ENCODE data around the gene ARMC3. TPM values are rescaled to one million over a fixed set of nuclear protein-coding genes. Genes with fewer than 3 reads are reported as not detected.

ARMC3 gene
- total RNA-seq, 1 donor from 2014 or later = 0.23 TPM

DNA sequence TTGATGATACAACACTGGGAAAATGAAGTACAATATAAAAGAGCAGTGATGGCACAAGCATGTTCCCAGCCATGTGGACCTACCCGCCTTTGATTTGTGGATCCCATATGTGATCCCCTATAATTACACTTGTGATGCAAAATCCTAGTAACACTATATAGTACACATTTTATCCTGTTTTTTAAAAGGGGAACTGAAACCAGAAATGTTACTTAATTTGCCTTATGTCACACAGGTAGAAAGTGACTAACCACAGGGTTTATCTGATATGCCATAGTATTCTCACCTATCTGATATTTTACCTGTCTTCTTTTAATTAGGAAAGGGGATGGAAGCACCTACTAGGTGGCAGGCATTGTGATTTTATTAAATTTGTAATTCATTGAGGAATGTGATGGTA, 35.0 kb downstream of the ARMC3 start:
- no peak for TF ChIP-seq EZH2 (IDR thresholded peaks at IDR 0.05; ENCODE audit: insufficient read depth, low read length)
- TF ChIP-seq, protein P1, sequence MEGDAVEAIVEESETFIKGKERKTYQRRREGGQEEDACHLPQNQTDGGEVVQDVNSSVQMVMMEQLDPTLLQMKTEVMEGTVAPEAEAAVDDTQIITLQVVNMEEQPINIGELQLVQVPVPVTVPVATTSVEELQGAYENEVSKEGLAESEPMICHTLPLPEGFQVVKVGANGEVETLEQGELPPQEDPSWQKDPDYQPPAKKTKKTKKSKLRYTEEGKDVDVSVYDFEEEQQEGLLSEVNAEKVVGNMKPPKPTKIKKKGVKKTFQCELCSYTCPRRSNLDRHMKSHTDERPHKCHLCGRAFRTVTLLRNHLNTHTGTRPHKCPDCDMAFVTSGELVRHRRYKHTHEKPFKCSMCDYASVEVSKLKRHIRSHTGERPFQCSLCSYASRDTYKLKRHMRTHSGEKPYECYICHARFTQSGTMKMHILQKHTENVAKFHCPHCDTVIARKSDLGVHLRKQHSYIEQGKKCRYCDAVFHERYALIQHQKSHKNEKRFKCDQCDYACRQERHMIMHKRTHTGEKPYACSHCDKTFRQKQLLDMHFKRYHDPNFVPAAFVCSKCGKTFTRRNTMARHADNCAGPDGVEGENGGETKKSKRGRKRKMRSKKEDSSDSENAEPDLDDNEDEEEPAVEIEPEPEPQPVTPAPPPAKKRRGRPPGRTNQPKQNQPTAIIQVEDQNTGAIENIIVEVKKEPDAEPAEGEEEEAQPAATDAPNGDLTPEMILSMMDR (IDR thresholded peaks at IDR 0.05; ENCODE audit: insufficient read depth, low read depth, low read length) = no peak
- Histone ChIP-seq H3K9me3 (ENCODE audit: insufficient read depth, low read depth, low read length) (no peaks in the 10 kb centered on the region), H3K27ac (ENCODE audit: low read depth, low read length) (no peak overlapping the region), H2AFZ (ENCODE audit: low read depth, low read length) (no peak overlapping the region), H3K79me2 (ENCODE audit: insufficient read depth, low read length) (no peaks in the 10 kb centered on the region), H3K27me3 (ENCODE audit: insufficient read depth, low read length) (no peaks in the 10 kb centered on the region), H3K36me3 (ENCODE audit: insufficient read depth, low read length) (no peaks in the 10 kb centered on the region), H3K9ac (ENCODE audit: low read length) (no peak overlapping the region), H4K20me1 (ENCODE audit: insufficient read depth, low read length) (no peaks in the 10 kb centered on the region), H3K4me2 (ENCODE audit: low read length) (no peak overlapping the region), H3K4me1 (ENCODE audit: insufficient read depth, low read length) (no peaks in the 10 kb centered on the region), H3K4me3 (ENCODE audit: insufficient read depth, low read depth, low read length) (no peak overlapping the region)
- DNase-seq (ENCODE audit: low read depth) (no peak), FAIRE-seq (no peak)
- Mint-ChIP-seq H3K27ac (ENCODE audit: unreplicated experiment) (no peak overlapping the region), H3K4me1 (ENCODE audit: low read depth, unreplicated experiment) (no peaks in the 10 kb centered on the region), H3K36me3 (ENCODE audit: low read depth, unreplicated experiment) (no peaks in the 10 kb centered on the region), H3K27me3 (ENCODE audit: low read depth, unreplicated experiment) (no peaks in the 10 kb centered on the region), H3K4me3 (ENCODE audit: unreplicated experiment) (no peak overlapping the region), H3K9me3 (ENCODE audit: unreplicated experiment) (no peaks in the 10 kb centered on the region)

DNA sequence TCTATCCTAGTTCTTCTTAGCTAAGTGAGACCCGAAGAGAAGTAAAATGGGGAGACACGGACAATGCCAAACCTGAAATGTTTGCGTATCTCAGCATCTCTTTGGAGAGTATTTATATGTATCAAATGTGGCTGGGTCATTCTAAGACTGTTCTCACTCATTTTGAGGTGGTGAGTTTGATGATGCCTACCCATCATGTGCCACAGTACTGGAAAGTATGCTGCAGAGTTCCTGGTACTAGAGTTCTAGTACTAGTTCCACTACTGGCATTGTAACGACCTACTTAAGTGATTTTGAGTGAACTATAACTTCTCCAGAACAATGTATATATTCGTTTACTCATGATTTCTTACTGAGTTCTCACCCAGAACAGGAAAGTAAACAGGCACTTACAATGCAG, 41.9 kb downstream of the ARMC3 start:
- Mint-ChIP-seq H3K27ac (ENCODE audit: unreplicated experiment) (no peak overlapping the region), H3K36me3 (ENCODE audit: low read depth, unreplicated experiment) (no peaks in the 10 kb centered on the region), H3K4me1 (ENCODE audit: low read depth, unreplicated experiment) (no peaks in the 10 kb centered on the region), H3K9me3 (ENCODE audit: unreplicated experiment) (no peaks in the 10 kb centered on the region), H3K27me3 (ENCODE audit: low read depth, unreplicated experiment) (peaks cover 6% of the 10 kb centered on the region), H3K4me3 (ENCODE audit: unreplicated experiment) (no peak overlapping the region)
- H3K27ac ChIP-seq (ENCODE audit: low read depth, low read length) = no peak overlapping the region
- no peaks in the 10 kb centered on the region for H3K79me2 ChIP-seq (ENCODE audit: insufficient read depth, low read length)
- no peaks in the 10 kb centered on the region for H3K4me1 ChIP-seq (ENCODE audit: insufficient read depth, low read length)
- no peak for TF ChIP-seq EZH2 (IDR thresholded peaks at IDR 0.05; ENCODE audit: insufficient read depth, low read length)
- TF ChIP-seq, protein P1 (IDR thresholded peaks at IDR 0.05; ENCODE audit: insufficient read depth, low read depth, low read length) = no peak
- no peaks in the 10 kb centered on the region for H3K36me3 ChIP-seq (ENCODE audit: insufficient read depth, low read length)
- H3K9ac ChIP-seq (ENCODE audit: low read length) = no peak overlapping the region
- DNase-seq (ENCODE audit: low read depth) (no peak), FAIRE-seq (no peak)
- H3K4me3 ChIP-seq (ENCODE audit: insufficient read depth, low read depth, low read length) = no peak overlapping the region
- H4K20me1 ChIP-seq (ENCODE audit: insufficient read depth, low read length) = no peaks in the 10 kb centered on the region
- H3K9me3 ChIP-seq (ENCODE audit: insufficient read depth, low read depth, low read length) = no peaks in the 10 kb centered on the region
- no peak overlapping the region for H2AFZ ChIP-seq (ENCODE audit: low read depth, low read length)
- no peak overlapping the region for H3K4me2 ChIP-seq (ENCODE audit: low read length)
- H3K27me3 ChIP-seq (ENCODE audit: insufficient read depth, low read length) = no peaks in the 10 kb centered on the region

DNA sequence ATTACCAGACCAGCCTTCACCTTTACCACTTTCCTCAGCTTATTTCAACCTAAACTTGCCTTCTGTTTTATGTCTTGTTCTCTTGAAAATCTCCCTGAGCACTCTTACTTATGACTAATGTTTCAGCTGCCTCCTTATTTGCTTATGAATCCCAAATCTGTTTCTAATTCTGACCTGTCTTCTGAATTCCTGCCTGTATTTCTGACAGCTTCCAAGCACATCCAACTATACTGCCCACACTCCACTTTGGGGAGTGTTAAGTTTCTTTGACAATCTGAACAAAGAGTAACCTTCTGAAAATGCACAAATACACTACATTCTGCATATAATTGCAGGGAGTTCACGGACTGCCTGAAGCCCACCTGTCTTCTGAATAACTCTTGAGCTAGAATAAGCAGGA, 48.7 kb downstream of the ARMC3 start:
- FAIRE-seq (no peak), DNase-seq (ENCODE audit: low read depth) (peak; percentile 18)
- H3K27me3 Mint-ChIP-seq (ENCODE audit: low read depth, unreplicated experiment) = peaks cover 9% of the 10 kb centered on the region
- no peaks in the 10 kb centered on the region for H3K9me3 Mint-ChIP-seq (ENCODE audit: unreplicated experiment)
- Histone ChIP-seq H2AFZ (ENCODE audit: low read depth, low read length) (no peak overlapping the region), H3K27ac (ENCODE audit: low read depth, low read length) (no peak overlapping the region), H4K20me1 (ENCODE audit: insufficient read depth, low read length) (no peaks in the 10 kb centered on the region), H3K9me3 (ENCODE audit: insufficient read depth, low read depth, low read length) (no peaks in the 10 kb centered on the region), H3K79me2 (ENCODE audit: insufficient read depth, low read length) (no peaks in the 10 kb centered on the region), H3K4me3 (ENCODE audit: insufficient read depth, low read depth, low read length) (no peak overlapping the region), H3K4me1 (ENCODE audit: insufficient read depth, low read length) (no peaks in the 10 kb centered on the region), H3K9ac (ENCODE audit: low read length) (no peak overlapping the region), H3K27me3 (ENCODE audit: insufficient read depth, low read length) (no peaks in the 10 kb centered on the region), H3K36me3 (ENCODE audit: insufficient read depth, low read length) (no peaks in the 10 kb centered on the region), H3K4me2 (ENCODE audit: low read length) (no peak overlapping the region)
- no peak overlapping the region for H3K4me3 Mint-ChIP-seq (ENCODE audit: unreplicated experiment)
- H3K4me1 Mint-ChIP-seq (ENCODE audit: low read depth, unreplicated experiment) = no peaks in the 10 kb centered on the region
- no peak overlapping the region for H3K27ac Mint-ChIP-seq (ENCODE audit: unreplicated experiment)
- TF ChIP-seq, protein P1 (IDR thresholded peaks at IDR 0.05; ENCODE audit: insufficient read depth, low read depth, low read length) = no peak
- no peak for TF ChIP-seq EZH2 (IDR thresholded peaks at IDR 0.05; ENCODE audit: insufficient read depth, low read length)
- no peaks in the 10 kb centered on the region for H3K36me3 Mint-ChIP-seq (ENCODE audit: low read depth, unreplicated experiment)

Data from astrocyte (in vitro differentiated cells and primary cell).